ENCODE data around the gene CTPS1.

Gene CTPS1

GRCh38 chr1:41025979-41026819, 46.7 kb downstream of the CTPS1 start:
- H3K9me2 ChIP-seq (replicated peaks; ENCODE audit: low read depth, low read length): no peaks in the 10 kb centered on the region
- no peaks in the 10 kb centered on the region for H3F3A ChIP-seq (ENCODE audit: low read depth)
- no peak overlapping the region for H3K4me2 ChIP-seq (ENCODE audit: low read depth, low read length, poor library complexity, severe bottlenecking)
- H3K9me3 ChIP-seq (ENCODE audit: insufficient read depth, low read depth, low read length): no peaks in the 10 kb centered on the region
- no peak overlapping the region for H3K9ac ChIP-seq (ENCODE audit: low read depth, low read length, poor library complexity, severe bottlenecking)
- no peak overlapping the region for H3K4me3 ChIP-seq (ENCODE audit: low read length, poor library complexity, severe bottlenecking)
- H3K36me3 ChIP-seq (ENCODE audit: insufficient read depth, low read length): peaks cover 47% of the 10 kb centered on the region
- no peak overlapping the region for H2AFZ ChIP-seq (ENCODE audit: low read length)
- H3K4me1 ChIP-seq (ENCODE audit: insufficient read depth, low read length, poor library complexity, severe bottlenecking): peaks cover 9% of the 10 kb centered on the region
- no peaks in the 10 kb centered on the region for H3K79me2 ChIP-seq (ENCODE audit: insufficient read depth, low read length)
- no peaks in the 10 kb centered on the region for H4K20me1 ChIP-seq (ENCODE audit: insufficient read depth, low read length, poor library complexity, severe bottlenecking)
- TF ChIP-seq, protein P1, sequence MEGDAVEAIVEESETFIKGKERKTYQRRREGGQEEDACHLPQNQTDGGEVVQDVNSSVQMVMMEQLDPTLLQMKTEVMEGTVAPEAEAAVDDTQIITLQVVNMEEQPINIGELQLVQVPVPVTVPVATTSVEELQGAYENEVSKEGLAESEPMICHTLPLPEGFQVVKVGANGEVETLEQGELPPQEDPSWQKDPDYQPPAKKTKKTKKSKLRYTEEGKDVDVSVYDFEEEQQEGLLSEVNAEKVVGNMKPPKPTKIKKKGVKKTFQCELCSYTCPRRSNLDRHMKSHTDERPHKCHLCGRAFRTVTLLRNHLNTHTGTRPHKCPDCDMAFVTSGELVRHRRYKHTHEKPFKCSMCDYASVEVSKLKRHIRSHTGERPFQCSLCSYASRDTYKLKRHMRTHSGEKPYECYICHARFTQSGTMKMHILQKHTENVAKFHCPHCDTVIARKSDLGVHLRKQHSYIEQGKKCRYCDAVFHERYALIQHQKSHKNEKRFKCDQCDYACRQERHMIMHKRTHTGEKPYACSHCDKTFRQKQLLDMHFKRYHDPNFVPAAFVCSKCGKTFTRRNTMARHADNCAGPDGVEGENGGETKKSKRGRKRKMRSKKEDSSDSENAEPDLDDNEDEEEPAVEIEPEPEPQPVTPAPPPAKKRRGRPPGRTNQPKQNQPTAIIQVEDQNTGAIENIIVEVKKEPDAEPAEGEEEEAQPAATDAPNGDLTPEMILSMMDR (conservative IDR thresholded peaks at IDR 0.05; ENCODE audit: low read length): no peak
- TF ChIP-seq EZH2phosphoT487 (IDR thresholded peaks at IDR 0.05; ENCODE audit: borderline replicate concordance): no peak
- H3K27me3 ChIP-seq (ENCODE audit: insufficient read depth, low read length, poor library complexity, severe bottlenecking): no peaks in the 10 kb centered on the region

DNA sequence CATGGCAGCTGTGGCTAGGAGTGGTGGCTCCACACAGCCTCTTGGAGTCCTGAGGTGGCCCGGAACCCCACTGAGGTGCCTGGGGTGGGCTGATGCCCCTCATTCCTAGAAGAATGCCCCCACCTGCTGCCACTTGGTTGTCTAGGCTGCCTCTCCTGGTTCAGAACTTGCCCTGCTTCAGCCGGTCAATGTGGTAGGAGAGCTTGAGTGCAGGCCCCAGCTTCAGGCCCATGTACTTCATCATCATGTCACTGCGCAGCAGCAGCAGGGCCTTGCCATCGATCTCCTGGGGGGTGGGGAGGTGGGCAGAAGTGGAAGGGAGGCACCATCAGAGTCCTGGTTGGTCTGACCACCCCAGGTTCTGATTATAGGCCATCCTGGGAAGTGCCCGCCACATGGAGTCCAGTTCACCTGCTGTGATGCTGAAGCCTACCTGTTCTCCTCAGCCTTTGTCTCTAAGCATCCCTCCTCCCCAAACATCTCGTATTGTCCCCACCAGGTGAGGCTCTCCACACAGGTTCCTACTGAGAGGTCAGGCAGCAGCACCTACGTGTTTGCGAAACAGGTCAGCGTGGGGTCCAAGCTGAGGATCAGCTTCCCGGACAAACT, 48.6 kb downstream of the CTPS1 start:
- Histone ChIP-seq H3K4me2 (ENCODE audit: low read depth, low read length, poor library complexity, severe bottlenecking) (no peak overlapping the region), H3K4me1 (ENCODE audit: insufficient read depth, low read length, poor library complexity, severe bottlenecking) (no peaks in the 10 kb centered on the region), H3K4me3 (ENCODE audit: low read length, poor library complexity, severe bottlenecking) (no peak overlapping the region), H2AFZ (ENCODE audit: low read length) (no peak overlapping the region), H3K27me3 (ENCODE audit: insufficient read depth, low read length, poor library complexity, severe bottlenecking) (no peaks in the 10 kb centered on the region), H3K9me2 (replicated peaks; ENCODE audit: low read depth, low read length) (no peaks in the 10 kb centered on the region), H4K20me1 (ENCODE audit: insufficient read depth, low read length, poor library complexity, severe bottlenecking) (no peaks in the 10 kb centered on the region), H3K9me3 (ENCODE audit: insufficient read depth, low read depth, low read length) (no peaks in the 10 kb centered on the region), H3K9ac (ENCODE audit: low read depth, low read length, poor library complexity, severe bottlenecking) (no peak overlapping the region), H3F3A (ENCODE audit: low read depth) (no peaks in the 10 kb centered on the region), H3K79me2 (ENCODE audit: insufficient read depth, low read length) (no peaks in the 10 kb centered on the region), H3K36me3 (ENCODE audit: insufficient read depth, low read length) (peaks cover 64% of the 10 kb centered on the region)
- TF ChIP-seq, protein P1 (conservative IDR thresholded peaks at IDR 0.05; ENCODE audit: low read length): no peak
- no peak for TF ChIP-seq EZH2phosphoT487 (IDR thresholded peaks at IDR 0.05; ENCODE audit: borderline replicate concordance)

- no peaks in the 10 kb centered on the region for H3K27me3 ChIP-seq (ENCODE audit: insufficient read depth, low read length, poor library complexity, severe bottlenecking)
- H3K9ac ChIP-seq (ENCODE audit: low read depth, low read length, poor library complexity, severe bottlenecking): no peak overlapping the region
- no peaks in the 10 kb centered on the region for H3K4me1 ChIP-seq (ENCODE audit: insufficient read depth, low read length, poor library complexity, severe bottlenecking)
- H3K9me2 ChIP-seq (replicated peaks; ENCODE audit: low read depth, low read length): no peaks in the 10 kb centered on the region
- no peaks in the 10 kb centered on the region for H3K79me2 ChIP-seq (ENCODE audit: insufficient read depth, low read length)
- peaks cover 84% of the 10 kb centered on the region for H3K36me3 ChIP-seq (ENCODE audit: insufficient read depth, low read length)
- no peaks in the 10 kb centered on the region for H3K9me3 ChIP-seq (ENCODE audit: insufficient read depth, low read depth, low read length)
- TF ChIP-seq, protein P1 (conservative IDR thresholded peaks at IDR 0.05; ENCODE audit: low read length): no peak
- TF ChIP-seq EZH2phosphoT487 (IDR thresholded peaks at IDR 0.05; ENCODE audit: borderline replicate concordance): no peak
- no peak overlapping the region for H2AFZ ChIP-seq (ENCODE audit: low read length)
- no peak overlapping the region for H3K4me3 ChIP-seq (ENCODE audit: low read length, poor library complexity, severe bottlenecking)
- H3F3A ChIP-seq (ENCODE audit: low read depth): no peaks in the 10 kb centered on the region
- H3K4me2 ChIP-seq (ENCODE audit: low read depth, low read length, poor library complexity, severe bottlenecking): no peak overlapping the region
- no peaks in the 10 kb centered on the region for H4K20me1 ChIP-seq (ENCODE audit: insufficient read depth, low read length, poor library complexity, severe bottlenecking)
Measured at GRCh38 chr1:41030872-41031616, 51.5 kb downstream of the CTPS1 start.

Measured in Loucy (cell line).